HG03342 (cell line): ENCODE results near the gene IFI27.

Source experiments
- ATAC-seq: cut with Tn5 transposase; IDR thresholded peaks from one replicate; pipeline ENCODE4 v1.9.1; 2021; ENCODE audit warnings: mild to moderate bottlenecking, moderate library complexity; ENCODE audit not compliant: unreplicated experiment

The IFI27 gene

DNA sequence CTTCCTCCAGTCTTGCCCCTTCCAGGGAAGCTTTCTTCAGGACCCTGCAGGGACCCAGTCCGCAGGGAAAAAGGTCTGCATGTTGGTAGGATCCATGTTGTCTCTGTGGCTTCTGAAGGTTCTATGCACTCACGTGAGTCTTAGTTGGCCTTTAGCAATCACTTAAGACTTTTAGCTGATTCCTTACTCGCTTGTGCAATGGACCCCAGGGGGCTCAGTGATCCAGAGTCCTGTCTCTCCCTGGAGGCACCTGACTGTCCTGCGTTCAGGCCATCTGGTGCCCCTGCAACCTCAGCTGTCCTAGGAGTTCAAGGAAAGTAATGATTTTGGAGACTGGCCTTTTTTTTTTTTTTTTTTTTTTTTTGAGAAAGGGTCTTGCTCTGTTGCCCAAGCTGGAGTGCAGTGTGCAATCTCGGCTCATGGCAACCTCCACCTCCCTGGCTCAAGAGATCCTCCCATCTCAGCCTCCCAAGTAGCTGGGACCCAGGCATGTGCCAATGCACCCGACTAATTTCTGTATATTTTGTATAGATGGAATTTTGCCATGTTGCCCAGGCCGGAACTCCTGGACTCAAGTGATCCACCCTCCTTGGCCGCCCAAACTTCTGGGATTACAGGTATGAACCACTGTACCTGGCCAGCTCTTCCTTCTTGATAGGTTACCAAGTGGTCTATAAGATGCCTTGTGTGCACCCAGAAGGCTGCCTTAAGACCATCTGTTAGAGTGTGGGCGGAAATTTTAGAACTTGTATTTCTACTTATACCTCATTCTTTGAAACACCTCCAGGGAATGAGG, 14.2 kb downstream of the IFI27 start:
- ATAC-seq: no peak

DNA sequence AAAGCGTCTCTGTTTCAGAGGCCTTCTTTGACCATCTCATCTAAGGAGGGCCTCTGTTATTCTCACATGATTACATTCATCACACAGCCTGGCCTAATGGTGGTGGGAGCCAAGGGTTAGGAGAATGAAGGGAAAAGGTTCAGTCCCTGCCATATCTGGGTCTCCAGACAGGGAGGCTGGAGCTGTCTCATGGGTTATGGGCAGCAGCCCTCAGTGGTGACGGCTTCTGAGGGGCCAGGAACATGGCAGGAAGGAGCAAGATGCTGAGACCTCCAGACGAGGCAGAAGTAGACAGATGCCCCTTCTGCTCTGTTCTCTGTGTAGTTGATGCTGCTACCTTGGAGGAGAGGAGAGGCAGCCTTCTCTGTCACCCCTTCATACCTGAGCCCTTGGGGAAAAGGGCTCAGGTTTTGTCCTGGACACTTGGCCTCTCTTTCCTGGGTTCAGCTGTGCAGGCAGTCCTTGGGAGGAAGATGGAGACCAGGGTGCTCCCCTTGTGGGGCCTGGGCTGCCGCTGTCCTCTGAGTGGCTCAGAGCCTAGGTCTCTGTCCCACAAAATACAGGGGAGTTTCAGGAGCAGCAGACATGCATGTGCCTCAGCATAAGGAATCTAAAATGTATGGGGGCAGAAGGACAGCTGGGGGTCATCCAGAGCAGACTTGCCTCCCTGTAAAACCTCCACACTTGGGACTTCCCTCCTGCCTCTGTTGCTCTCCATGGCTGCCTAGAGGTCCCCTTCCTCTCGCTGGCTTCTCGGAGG, 15.3 kb downstream of the IFI27 start:
- ATAC-seq: no peak

DNA sequence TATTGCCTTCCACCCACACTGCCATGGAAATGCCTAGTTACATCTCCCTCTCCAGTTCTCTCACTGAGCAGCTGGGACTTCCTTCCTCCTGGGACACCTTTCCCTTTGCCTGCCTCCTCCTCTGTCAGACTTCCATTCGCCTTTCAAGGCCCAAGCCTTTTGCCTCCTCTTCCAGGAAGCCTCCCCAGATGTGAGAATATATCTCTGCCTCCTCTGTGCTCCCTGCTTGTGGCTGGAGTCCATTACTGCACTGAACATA, 15.8 kb downstream of the IFI27 start:
- no peak for ATAC-seq

DNA sequence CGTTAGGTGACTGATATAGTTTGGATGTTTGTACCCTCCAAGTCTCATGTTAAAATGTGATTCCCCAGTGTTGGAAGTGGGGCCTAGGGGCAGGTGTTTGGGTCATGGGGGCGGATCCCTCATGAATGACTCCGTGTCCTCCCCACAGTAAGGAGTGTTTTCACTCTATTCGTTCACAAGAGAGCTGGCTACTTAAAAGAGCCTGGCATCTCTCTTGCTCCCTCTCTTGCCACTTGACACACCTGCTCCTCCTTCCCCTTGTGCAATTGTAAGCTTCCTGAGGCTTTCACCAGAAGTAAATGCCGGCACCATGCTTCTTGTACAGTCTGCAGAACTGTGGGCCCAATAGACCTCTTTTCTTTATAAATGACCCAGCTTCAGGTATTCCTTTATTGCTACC, 16.3 kb downstream of the IFI27 start:
- ATAC-seq: no peak

DNA sequence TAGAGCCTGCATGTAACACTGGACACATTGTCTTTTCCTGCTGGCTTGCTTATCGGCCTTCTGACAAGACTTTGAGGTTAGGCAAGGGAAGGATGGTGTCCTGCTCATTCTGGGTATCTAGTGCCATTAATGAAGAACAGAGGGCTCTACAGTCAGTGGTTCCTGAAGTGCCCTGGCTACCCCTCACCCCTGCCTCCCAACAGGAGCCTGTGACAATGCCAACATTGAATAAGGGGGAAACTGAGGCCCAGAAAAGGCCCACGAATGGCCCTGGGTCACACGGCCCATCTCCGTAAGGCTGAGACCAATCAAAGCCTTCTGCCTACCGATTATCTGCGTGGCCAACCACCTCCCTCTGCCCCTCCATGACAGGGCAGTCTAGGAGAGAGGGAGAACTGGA, 16.8 kb downstream of the IFI27 start:
- no peak for ATAC-seq

DNA sequence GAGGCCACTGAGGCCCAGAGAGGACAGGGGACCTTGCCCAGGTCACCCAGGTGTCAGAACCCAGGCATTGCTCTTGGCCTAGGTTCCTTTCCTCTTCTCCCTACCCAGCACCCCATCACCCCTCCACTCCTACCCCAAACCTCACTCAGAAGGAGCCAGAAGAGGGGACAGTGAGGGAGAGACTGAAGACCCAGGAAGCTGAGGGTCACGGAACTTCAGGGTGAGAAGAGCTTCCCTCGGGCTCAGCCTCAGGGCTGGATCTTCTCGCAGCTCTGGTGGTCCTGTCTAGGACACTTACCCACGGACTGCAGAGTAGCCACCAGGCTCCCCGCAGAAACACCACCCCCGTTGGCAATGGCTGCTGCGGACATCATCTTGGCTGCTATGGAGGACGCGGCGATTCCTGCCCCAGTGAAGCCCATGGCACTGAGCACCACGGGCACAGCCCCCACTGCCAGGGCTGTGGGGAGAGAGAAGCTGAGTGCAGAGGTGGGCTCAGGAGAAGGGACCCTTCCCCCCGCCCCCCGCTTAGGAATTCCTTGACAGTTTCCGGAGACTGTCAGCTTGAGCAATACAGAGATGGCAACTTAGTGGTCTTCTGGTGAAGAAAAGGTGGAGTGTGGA, 17.8 kb downstream of the IFI27 start:
- ATAC-seq: no peak

DNA sequence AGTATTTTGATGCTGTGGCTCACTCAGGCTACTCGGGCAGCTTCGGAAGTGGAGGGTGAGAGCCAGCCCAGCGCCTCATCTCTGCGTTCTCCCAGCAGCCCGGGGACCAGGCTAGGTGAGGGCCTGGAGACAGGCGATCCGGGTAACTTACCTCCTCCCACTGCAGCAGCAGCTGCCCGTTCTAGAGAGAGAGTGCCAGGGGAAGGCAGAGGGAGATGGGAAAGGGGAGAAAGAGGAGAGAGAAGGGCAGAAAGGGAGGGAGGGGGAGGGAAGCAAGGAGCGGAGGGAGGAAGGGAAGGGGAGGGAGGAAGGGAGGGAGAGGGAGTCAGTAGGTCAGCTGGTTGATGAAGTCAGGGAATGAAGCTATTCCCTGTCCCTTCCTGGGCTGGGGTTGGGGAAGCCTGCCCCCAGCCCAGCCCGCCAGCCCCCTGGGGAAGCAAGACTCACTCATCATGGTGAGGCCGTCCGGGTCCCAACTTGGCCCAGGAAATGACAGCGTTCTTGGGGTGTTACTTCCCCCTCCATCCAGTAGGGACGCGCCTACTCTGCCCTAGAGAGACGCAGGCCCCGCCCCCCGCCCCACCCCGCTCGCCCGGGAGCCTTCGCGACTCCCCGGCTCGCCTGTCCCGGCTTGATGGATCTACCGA, 18.7 kb downstream of the IFI27 start, which contains the start of gene IFI27L2:
IFI27L2 (minus strand) TSS at position 494 of the 647 bp plus-strand sequence; CDS start at position 454, 40 bp downstream.
- peak; percentile 89 for ATAC-seq

DNA sequence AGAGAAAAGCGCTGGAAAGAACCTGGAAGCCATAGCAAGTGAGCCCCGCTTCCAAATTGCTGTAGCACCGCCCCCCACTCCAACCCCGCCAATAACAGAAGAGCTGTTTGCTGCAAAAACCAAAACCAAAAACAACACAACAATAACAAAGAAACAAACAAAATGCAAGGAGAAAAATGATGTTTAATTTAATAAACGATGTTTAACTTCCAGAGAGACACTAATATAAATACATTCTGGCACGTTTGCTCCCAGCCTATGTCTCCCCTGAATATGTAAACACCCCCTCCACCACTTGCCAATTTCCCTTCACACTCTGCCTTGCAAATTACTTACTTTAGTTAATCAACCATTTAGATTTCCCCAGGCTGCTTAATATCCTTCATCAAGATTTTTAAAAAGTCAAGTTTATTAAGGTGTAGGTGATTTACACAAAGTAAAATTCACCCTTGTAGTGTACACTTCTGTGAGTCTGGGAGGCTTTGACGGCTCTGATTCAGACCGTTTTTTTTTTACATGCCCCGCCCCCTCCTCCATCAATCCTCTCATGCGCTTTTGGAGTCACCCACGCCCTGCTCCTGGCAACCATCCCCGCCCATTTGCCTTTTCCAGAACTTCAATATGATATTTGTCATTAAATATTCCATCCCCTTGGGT, 19.4 kb downstream of the IFI27 start:
- no peak for ATAC-seq

DNA sequence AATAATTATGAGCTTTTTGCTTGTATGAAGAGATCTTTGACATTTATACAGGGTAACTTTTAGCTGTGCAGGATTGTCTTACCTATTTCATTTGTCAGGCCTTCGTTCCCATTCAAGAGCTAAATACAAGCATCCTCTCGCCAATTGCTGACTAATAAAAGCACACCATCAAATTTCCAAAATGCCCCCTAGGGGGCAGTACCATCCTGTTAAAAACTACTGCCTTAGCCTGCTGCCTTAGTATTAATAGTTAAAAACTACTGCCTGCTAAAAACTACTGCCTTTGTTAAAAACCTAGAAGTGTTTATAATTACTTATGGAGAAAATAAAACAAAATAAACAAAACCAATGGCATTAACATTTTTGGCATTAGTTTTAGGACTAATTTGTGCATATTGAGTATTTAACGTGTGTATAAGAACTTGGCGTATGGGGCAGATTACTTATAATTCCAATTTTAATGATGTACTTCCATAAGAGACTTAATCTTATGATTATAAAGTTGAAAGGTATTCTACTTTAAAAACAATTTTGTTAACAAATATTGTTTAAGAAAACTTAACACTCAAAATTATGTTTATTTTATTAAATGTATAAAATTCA, 21.9 kb downstream of the IFI27 start:
- peak; percentile 50 for ATAC-seq

DNA sequence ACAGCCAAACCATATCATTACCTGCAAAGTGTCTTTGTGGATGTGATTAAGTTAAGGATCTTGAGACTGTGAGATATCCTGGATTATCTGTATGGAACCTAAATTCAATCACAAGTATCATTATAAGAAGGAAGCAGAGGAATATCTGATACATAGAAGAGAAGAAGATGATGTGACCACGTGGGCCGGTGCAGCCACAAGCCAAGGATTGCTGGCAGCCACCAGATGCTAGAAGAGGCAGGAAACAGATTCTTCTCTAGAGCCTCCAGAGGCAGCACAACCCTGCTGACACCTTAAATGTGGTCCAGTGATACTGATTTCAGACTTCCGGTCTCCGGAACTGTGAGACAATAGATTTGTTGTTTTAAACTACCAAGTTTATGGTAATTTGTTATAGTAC, 24.9 kb downstream of the IFI27 start:
- ATAC-seq: no peak

DNA sequence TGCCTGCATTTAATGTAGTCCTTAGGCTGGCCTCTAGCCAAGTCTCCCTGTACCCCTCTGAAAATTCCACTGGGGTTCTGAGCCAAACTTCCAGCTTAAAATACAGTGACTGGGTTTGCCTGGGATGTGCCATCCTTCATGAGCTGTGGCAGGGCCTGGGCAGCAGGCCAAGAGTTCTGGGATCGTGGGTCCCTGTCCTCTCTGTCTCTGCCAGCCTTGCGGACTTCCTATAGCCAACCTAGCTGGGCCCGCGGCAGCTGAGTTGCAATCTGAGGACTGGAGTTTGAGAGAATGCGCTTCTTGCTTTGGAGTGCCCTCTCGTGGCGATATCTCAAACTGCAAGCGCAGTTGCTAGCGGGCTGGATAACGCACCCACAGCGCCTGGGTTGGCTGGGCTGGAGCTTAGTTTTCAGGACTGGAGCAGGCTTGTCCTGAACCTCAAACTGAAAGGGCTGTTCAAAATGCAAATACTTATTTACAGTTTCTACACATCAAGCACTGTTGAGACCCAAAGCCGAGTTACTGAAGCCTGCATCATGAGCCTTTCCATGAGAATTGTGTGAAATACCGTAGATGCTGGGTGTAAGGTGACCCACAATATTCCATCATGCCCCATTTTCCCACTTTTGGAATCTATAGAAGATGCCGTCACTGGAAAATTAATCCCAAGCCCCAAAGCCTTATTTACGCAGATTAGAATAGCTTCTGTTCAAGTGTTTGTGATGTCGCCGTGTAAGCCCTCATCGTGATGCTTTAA, 26.2 kb downstream of the IFI27 start:
- no peak for ATAC-seq

DNA sequence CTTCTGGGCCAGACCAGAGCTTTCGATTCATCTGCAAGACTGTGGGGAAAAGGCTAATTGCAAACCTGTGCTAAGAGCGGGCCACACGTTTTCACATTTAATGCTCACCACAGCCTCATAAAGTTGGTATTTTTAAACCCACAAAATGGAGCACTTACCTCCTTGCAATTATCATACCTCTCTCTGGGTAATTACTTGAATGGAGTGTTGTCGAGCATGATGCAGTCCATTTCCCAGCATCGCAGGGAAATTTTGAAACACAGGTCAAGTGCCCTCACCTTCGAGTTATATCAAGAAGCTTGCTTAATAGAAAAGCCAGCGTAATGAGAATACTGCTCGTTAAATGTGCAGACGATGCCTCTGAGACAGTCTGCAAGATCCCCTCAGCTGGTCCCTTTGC, 27.7 kb downstream of the IFI27 start:
- no peak for ATAC-seq

DNA sequence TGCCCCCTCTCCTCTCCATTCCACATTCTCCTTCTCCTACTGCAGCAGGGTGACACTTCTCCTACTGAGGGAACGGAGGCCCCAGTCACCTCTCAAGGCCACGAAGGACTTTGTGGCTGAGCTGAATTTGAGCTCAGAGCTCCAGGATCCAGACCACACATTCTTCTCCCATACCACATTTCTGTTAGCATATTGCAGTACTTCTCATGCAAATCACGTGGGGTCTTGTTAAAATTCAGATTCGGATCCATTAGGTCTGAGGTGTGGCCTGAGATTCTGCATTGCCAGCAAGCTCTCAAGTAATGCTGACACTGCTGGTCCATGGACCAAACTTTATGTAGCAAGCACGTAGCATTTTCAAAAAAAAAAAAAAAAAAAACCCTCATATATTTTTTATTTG, 28.5 kb downstream of the IFI27 start:
- ATAC-seq: no peak

DNA sequence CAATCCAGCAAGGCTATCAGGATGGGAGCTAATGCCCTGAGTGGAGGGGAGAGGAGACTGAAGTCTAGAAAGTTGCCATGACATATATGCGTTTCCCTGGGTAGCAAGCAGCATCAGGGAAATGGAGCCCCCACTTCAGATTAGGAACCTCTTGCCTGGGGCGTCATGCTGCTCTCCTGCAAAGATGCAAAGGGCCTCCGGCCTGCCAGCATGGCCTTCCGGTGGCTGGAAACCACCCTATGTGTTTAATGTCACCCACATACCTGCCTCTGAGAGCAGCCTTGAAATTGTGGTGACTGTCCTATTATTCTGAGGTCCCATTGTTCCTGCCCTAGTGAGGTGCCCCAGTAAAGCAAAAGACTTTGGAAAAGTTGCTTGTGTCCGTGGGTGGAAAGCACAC, 28.9 kb downstream of the IFI27 start:
- no peak for ATAC-seq

DNA sequence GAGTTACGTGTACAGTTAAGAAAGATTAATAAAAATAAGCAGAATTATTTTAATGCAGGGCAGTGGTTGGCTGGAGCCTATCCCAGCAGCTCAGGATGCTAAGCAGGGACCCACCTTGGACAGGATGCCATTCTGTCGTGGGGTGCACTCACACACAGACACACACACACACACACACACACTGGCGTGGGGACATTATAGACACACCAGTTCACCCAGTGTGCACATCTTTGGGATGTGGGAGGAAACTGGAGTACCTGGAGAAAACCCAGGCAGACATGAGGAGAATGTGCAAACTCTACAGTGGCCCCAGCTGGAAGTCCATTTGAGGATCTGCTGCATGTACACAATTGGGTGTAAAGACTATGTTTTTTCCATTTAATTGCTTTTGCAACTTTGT, 31.7 kb downstream of the IFI27 start:
- ATAC-seq: no peak

DNA sequence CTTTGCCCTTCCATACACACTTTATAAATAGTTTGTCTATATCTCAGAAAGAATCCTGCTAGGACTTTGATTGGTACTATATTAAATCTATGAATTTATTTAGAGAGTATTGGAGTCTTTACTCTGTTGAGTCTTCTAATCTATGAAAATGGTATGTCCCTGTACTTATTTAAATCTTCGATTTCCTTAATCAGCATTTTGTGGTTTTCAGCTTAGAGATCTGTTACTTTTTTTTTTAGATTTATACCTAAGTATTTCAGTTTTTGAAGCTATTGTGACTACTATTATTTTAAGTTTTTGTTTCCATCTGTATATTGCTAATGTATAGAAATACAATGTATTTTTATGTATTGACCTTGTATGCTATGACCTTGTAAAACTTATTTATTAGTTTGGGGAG, 32.3 kb downstream of the IFI27 start:
- no peak for ATAC-seq

DNA sequence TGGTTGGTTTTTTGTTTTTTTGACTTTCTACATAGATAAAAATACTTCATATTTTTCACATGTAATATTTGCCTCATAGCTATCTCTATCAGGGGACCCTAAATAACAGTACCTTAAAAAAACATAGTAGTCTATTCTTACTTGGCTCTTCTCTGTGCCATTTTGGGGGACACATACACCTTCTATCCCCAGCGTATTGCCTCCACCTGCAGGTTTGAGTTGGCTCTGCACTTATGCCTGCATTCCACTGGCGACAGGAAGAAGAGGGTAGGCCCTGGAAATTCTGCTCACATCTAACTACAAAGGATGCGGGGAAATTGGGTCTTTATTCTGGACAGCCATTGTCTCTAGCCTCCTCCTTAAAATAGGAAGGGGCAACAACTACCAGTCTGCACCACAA, 32.7 kb downstream of the IFI27 start:
- ATAC-seq: no peak

DNA sequence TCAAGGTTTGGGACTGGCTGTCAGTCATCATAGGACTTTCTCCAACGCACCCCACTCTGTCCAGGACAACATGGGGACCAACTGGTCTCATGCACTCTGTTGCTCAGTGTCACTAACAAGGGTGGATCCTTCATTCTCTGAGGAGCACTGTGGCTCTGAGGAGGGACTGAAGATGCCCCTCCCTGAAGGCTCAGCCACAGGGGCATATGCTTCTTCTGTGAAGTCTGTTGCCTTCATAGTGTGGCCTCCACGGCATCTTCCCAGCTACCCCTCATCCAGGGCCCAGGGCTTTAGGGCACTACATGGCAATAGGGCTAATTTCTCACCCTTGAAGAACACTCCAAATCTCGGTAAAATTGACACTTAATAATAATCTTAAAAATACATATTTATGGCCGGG, 33.2 kb downstream of the IFI27 start:
- no peak for ATAC-seq

DNA sequence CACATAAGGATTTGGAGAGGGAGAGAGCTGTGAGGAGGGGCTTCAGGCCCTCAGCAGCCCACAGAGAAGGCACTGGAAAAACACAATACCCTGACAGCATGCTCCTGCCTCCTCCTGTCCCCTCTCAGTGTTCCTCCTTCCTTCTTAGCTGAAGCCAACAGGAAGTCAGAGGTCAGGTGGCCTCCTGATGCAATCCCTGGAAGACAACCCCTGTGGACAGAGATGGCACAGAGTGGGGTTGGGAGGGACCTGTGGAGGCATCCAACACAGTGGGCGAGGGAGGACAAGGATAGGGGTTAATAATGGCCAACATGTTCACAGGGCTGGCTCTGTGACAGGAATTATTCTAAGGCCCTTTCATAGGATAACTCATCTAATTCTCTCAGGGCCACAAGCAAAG, 34.2 kb downstream of the IFI27 start:
- ATAC-seq: no peak

DNA sequence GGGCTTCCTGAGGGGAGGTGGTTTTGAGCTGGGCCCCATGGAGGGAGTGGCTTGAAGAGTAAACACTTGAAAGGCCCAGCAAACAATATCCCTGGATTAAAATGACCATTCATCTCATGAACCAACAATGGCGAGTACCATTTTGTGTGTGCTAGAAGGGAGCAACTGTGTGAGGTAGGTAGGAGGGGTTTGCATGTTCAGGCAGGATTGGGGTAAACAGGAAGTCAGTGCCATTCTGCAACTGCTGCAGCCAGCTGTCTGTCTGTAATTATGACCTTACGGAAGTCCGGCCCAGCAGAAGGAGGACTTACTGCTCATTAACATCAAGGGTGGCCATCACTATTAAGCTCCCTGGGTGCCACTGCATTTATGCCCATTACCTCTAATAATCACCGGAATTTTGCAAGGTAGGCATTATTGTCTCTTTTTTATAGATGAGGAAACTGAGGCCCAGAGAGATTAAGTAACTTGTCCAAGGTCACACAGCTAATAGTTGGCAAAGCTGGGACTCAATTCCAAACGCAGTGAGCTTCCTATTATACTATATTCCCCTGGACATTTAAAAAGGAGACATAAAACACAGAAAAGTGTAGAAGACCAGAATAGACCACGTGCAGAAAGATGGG, 35.5 kb downstream of the IFI27 start:
- ATAC-seq: no peak
